ENCODE measurements around the gene PIMREG. TPM values are rescaled to one million over a fixed set of nuclear protein-coding genes. Genes with fewer than 3 reads are reported as not detected.

PIMREG gene, protein sequence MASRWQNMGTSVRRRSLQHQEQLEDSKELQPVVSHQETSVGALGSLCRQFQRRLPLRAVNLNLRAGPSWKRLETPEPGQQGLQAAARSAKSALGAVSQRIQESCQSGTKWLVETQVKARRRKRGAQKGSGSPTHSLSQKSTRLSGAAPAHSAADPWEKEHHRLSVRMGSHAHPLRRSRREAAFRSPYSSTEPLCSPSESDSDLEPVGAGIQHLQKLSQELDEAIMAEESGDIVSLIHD
- 93.6 and 115 TPM in 2 replicates for total RNA-seq (2014; rRNA removed; shearing (Covaris generic))

DNA sequence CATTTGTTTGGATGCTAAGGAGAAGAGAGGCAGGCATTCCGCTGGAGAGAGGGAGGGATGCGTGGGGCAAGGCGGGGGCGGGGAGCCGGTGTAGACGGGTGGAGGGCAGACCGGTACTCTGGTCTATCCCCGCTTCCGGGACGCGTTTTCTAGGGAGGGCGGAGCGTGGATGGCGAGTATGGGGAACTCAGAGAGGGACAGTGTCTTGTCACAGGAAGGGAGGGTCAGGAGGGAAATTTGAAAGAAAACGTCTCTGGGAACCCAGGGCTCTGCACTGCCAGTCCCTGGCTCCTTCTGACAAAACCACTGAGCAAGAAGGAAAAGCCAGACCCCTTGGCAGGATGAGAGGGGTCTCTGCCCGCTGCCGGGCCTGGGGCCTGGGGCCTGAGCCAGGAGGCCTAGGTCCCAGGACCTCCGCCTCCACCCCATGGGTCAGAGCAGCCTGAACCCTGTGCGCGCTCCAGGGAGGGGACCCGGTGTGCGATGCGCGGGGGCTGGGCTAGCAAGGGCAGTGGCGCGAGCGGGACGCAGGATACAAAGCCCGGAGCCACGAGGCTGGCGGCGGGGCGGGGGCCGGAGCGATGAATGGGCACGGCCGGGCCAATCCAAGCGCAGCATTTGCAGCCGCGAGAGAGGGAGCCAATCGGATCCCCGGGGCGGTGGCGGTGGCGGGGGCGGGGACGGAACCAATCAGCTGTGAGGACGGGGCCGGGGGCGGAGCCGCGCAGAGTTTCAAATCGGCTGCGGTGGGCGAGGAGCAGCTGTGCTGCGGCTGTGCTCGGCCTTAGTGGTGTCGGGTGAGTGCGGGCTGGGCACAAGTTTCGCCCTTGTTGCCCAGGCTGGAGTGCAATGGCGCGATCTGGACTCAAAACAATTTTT, at the start of gene PIMREG:
Gene PIMREG, plus strand, starts transcription at position 764 of the 879 bp plus-strand sequence. CDS start 656 bp downstream, outside the sequence.
- H3K27me3 ChIP-seq (ENCODE audit: control insufficient read depth, insufficient read depth, low read length) = no peaks in the 10 kb centered on the region
- DNase-seq = peak; percentile 99
- peak within 1 kb of the TSS; percentile 79 for H3K4me3 ChIP-seq (ENCODE audit: insufficient read depth, low read depth, low read length)
- H3K36me3 ChIP-seq (replicated peaks; ENCODE audit: control insufficient read depth, insufficient read depth, low read length) = peaks cover 21% of the 10 kb centered on the region

DNA sequence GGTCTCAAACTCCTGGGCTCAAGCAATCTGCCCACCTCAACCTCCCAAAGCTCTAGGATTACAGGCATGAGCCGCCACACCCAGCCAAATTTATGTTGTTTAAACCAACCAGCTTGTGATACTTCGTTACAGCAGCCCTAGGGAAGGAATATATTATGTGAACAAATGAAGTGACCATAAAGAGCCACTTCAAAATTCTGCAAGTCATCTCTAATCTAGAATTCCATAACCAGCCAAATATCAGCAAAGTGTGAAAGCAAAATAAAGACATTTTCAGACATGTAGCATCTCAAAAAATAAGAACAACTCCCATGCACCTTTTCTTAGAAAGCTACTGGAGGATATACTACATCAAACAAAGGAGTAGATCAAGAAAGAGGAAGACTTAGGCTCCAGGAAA, 45.3 kb upstream of the PIMREG start:
- Histone ChIP-seq H3K27me3 (ENCODE audit: control insufficient read depth, insufficient read depth, low read length) (no peaks in the 10 kb centered on the region), H3K4me3 (ENCODE audit: insufficient read depth, low read depth, low read length) (no peak overlapping the region), H3K36me3 (replicated peaks; ENCODE audit: control insufficient read depth, insufficient read depth, low read length) (no peaks in the 10 kb centered on the region)
- DNase-seq = no peak

DNA sequence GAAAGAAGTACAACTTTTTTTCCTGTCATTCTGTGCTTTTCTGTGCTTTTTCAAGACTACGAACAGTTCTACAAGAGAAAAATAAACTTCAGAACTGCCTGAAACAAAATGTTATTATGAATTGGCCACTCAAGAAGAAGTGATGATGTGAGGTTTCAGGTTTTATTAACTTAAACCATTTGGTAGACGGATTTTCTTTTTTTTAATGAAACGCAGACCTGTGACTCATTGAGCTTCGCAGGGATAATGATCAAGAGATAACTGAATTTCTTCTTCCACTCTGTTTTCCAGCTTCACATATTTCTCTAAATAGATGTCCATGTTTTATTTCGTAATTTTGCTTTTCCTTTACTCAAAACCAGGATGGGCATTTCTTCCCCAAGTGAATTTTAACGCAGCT, 42.0 kb upstream of the PIMREG start:
- DNase-seq = no peak
- no peak overlapping the region for H3K4me3 ChIP-seq (ENCODE audit: insufficient read depth, low read depth, low read length)
- no peaks in the 10 kb centered on the region for H3K36me3 ChIP-seq (replicated peaks; ENCODE audit: control insufficient read depth, insufficient read depth, low read length)
- no peaks in the 10 kb centered on the region for H3K27me3 ChIP-seq (ENCODE audit: control insufficient read depth, insufficient read depth, low read length)

DNA sequence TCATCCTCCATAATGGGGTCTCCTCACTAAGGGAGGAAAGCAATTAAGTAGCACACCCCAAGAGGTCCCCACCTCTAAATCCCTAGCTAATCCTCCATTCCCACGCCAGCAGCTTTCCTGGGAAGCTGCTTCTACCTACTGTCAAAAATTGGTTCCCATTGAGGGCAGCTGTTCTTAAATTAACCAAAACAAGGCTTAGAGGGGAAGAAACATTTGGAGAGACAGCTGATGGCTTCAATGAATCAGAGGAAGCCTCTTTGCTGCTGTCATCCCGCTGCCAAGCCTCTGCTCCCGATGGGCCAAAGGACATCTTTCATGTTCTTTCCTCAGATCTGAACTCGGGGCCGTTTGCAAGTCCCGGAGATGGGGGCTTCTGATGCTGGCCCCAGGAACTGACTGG, 36.0 kb upstream of the PIMREG start:
- Histone ChIP-seq H3K36me3 (replicated peaks; ENCODE audit: control insufficient read depth, insufficient read depth, low read length) (no peaks in the 10 kb centered on the region), H3K27me3 (ENCODE audit: control insufficient read depth, insufficient read depth, low read length) (no peaks in the 10 kb centered on the region), H3K4me3 (ENCODE audit: insufficient read depth, low read depth, low read length) (no peak overlapping the region)
- DNase-seq = no peak

DNA sequence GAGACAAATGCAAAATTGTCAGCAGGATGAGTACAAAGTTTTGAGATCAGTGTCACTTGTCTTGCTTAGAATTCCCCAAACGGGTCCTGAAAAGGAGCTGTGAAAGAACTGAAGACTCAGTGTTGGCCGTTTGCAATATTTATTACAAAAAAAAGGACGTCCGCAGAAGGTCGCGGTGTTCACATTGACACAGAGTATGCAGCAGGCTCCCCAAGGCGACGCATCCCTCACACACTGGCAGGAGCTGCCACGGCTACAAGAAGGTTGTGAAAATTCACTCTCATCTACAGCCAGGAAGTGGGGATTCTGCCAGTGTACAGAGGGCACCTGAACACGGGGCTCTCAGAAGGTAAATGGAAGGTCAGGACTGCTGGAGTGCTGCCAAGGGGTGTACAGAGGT, 35.5 kb upstream of the PIMREG start:
- no peak for DNase-seq
- Histone ChIP-seq H3K4me3 (ENCODE audit: insufficient read depth, low read depth, low read length) (no peak overlapping the region), H3K36me3 (replicated peaks; ENCODE audit: control insufficient read depth, insufficient read depth, low read length) (no peaks in the 10 kb centered on the region), H3K27me3 (ENCODE audit: control insufficient read depth, insufficient read depth, low read length) (no peaks in the 10 kb centered on the region)

DNA sequence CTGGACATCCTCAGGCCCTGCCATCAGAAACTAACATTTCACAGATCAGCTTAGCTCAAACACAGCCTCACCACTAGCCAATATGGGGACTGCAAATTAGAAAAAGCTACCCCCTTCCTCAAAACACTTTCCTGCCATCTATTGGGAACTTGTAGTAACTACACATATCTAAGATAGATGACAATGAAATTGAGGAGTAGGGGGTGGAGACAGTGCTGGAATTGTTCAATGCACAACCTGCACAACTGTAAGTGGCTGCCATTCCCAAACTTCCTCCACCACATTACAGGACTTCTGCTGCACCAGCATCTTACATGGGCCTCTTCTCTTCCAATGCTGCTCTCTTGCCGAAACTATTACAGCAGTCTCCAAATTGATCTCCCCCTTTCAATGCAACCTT, 31.2 kb upstream of the PIMREG start:
- Histone ChIP-seq H3K4me3 (ENCODE audit: insufficient read depth, low read depth, low read length) (no peak overlapping the region), H3K36me3 (replicated peaks; ENCODE audit: control insufficient read depth, insufficient read depth, low read length) (no peaks in the 10 kb centered on the region), H3K27me3 (ENCODE audit: control insufficient read depth, insufficient read depth, low read length) (no peaks in the 10 kb centered on the region)
- DNase-seq = peak; percentile 86

DNA sequence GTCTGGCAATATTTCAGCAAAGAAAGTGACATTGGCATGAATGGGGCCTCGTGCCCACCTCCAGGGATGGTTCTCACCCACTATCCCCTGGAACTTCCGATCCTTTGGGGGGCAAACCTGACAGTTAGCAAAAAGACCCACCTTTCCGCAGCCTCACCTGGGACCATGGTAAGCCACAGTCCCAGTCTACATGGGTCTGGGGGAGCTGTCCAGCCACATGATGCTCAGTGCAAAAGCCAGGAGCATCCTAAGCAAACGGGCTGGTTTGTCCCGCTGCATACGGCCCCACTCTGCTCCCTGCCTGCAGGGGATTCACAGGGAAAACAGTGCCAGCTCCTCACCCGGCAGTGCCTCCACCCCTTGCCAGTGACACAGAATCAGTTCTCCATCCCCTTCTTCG, 28.6 kb upstream of the PIMREG start:
- H3K27me3 ChIP-seq (ENCODE audit: control insufficient read depth, insufficient read depth, low read length) = no peaks in the 10 kb centered on the region
- no peaks in the 10 kb centered on the region for H3K36me3 ChIP-seq (replicated peaks; ENCODE audit: control insufficient read depth, insufficient read depth, low read length)
- DNase-seq = peak; percentile 26
- no peak overlapping the region for H3K4me3 ChIP-seq (ENCODE audit: insufficient read depth, low read depth, low read length)

DNA sequence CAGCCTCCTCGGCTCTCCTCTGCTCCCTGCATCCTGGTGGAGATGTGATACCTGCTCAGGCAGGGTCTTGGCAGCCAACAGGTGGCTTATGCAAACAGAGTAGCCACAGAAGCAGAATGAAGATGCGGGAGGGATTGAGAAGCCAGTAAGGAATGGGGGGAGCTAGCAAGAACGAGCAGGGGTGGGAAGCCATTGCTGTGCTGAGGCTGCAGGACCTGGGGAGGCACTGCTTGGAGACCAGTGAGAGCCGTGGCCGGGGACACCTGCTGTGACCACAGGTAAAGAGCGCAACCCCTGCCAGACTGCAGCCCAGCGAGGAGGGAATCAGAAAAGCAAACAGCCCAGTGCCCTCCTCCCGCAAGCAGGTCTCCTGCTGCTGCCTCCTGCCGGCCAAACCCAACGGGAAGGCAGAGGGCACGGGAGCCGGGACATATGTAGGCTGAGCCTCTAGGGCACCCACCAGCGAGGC, 24.0 kb upstream of the PIMREG start:
- DNase-seq = peak; percentile 81
- Histone ChIP-seq H3K4me3 (ENCODE audit: insufficient read depth, low read depth, low read length) (no peak overlapping the region), H3K27me3 (ENCODE audit: control insufficient read depth, insufficient read depth, low read length) (no peaks in the 10 kb centered on the region), H3K36me3 (replicated peaks; ENCODE audit: control insufficient read depth, insufficient read depth, low read length) (no peaks in the 10 kb centered on the region)

DNA sequence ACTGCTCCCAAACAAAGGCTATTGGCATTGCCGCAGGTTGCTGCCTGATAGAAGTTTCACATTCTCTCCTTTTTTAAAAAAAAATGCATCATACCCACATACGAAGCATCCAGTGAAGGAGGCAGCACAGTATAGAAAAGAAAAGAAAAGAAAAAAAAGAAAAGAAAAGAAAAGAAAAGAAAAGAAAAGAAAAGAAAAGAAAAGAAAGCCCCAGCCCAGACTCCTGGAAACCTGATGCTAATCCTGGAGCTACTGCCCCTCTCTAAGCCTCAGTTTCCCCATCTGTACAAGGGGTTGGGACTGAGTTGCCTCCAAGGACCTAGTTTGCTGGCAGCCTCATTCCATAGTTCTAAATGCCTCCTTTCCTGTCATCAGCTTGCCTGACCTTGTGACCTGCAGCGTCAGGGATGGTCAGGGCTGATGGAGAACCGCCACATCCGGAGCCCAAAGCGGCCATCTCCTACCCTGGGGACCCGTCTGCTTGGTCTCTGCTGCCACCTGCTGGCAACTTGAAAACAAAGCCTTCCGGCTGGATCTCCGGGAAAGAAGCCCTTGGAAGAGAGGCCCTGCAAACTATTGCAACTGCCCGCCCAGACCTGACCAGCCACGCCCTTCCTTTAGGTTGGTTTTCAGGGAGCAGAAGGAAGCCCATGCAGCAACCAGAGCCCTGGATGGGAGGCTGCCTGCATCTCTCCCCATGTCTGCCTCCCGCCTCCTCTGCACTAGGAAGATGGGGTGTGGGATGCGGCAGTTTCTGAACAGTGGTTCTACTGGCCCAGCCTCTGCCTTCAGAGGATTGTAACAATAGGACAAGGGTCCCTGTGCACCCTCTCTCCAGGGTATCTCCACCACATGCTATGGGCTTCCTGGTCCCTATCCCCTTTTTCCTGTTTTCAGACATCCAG, 22.3 kb upstream of the PIMREG start:
- H3K4me3 ChIP-seq (ENCODE audit: insufficient read depth, low read depth, low read length) = no peak overlapping the region
- peak; percentile 93 for DNase-seq
- H3K27me3 ChIP-seq (ENCODE audit: control insufficient read depth, insufficient read depth, low read length) = no peaks in the 10 kb centered on the region
- no peaks in the 10 kb centered on the region for H3K36me3 ChIP-seq (replicated peaks; ENCODE audit: control insufficient read depth, insufficient read depth, low read length)

DNA sequence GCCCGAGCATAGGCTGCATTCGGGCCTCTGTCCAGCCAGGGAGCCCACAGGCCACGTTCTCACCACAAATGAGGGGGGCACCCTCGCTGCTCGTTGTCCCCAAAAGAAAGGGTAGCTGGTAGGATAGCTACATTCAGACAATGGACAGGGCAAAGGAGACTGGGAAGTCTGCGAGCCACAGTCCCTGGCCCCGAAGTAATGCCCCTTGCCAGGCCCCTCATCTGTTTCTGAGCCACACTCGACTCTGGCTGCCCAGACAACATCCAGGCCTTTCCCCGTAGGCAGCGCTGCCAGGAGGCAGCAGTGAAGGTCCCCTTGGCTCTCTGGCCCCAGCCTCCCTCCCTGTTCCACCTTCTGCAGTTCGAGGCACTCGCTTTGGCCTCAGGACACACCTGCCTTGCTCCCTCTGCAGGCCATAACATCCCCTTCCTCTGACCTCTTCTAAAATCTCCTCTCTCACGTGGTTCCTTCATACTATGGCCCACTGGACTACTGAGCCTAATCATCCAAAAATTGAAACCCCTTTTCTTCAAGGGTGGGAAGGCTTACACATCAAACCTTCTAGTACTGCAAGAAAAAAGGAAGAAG, 21.5 kb upstream of the PIMREG start:
- H3K4me3 ChIP-seq (ENCODE audit: insufficient read depth, low read depth, low read length) = no peak overlapping the region
- no peaks in the 10 kb centered on the region for H3K36me3 ChIP-seq (replicated peaks; ENCODE audit: control insufficient read depth, insufficient read depth, low read length)
- peak; percentile 71 for DNase-seq
- H3K27me3 ChIP-seq (ENCODE audit: control insufficient read depth, insufficient read depth, low read length) = no peaks in the 10 kb centered on the region

DNA sequence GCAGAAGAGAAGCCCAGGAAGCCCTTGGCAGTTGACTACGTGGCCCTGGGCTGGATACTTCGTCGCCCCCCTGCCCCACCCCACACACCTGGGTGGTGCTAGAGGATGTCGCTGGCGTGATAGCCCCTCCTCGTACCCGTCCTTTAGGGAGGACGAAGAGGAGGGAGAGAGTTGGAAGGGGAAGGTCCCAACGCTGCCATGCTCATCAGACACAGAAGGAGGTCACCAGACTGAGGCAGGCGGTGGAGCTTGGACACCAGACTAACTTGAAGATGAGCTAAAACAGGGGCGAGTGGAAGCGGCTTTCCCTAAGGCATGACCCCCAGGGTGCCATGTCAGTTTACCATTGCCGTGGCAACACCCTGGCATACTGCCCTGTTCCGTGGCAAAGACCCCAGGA, 20.3 kb upstream of the PIMREG start:
- no peak overlapping the region for H3K4me3 ChIP-seq (ENCODE audit: insufficient read depth, low read depth, low read length)
- no peaks in the 10 kb centered on the region for H3K27me3 ChIP-seq (ENCODE audit: control insufficient read depth, insufficient read depth, low read length)
- no peaks in the 10 kb centered on the region for H3K36me3 ChIP-seq (replicated peaks; ENCODE audit: control insufficient read depth, insufficient read depth, low read length)
- peak; percentile 20 for DNase-seq

DNA sequence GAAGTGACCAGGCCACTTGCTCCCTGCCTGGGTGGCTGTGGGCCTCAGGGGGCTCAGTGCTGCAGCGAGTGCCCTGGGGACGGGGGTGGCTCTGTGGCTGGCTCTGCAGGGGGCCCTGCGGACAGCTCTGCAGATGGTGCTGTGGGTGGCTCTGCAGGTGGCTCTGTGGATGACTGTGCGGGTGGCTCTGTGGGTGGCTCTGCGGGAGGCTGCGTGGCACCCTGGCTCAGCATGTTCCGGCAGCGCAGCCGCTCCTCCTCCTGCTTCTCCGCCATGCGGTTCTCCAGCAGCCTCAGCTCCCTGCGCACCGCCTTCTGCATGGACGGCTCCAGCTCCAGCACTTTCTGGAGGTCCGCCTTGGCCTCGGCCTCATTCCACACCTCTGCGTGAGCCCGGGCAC, 18.8 kb upstream of the PIMREG start:
- H3K27me3 ChIP-seq (ENCODE audit: control insufficient read depth, insufficient read depth, low read length) = no peaks in the 10 kb centered on the region
- DNase-seq = peak; percentile 43
- H3K36me3 ChIP-seq (replicated peaks; ENCODE audit: control insufficient read depth, insufficient read depth, low read length) = no peaks in the 10 kb centered on the region
- no peak overlapping the region for H3K4me3 ChIP-seq (ENCODE audit: insufficient read depth, low read depth, low read length)

DNA sequence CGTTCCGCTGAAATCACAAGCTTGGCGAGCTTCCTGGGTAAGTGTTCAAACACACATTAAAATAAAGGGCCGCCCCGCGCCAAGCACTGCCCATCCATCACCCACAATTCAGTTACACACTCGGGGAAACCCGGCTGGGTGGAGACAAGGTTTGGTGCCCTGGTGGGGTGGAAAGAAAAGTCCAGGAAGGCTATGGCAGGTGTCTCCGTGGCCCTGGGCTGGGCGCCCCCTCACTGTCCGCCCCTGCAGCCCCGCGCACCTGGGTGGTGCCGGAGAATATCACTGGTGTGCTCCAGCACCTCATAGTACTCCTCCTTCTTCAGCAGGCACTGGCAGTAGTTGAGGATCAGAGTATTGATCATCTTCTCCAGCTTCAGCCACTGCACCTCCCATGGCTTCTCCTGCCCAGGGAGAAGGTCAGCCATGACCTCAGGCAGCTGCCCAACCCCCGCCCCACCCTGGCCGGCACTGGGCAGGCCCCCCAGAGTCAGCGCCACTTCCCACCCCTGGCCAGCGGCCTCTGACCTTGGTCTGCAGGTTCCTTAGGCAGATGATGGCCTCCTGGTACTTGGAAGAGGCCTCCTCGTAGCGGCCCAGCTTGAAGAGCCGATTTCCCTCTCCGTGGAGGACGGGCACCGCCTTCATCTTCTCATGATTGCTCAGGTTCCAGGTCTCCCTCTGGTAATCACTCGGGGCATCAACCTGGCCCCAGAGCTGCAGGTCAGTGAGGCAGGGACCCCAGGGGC, 17.7 kb upstream of the PIMREG start:
- no peaks in the 10 kb centered on the region for H3K27me3 ChIP-seq (ENCODE audit: control insufficient read depth, insufficient read depth, low read length)
- no peak for DNase-seq
- H3K4me3 ChIP-seq (ENCODE audit: insufficient read depth, low read depth, low read length) = no peak overlapping the region
- H3K36me3 ChIP-seq (replicated peaks; ENCODE audit: control insufficient read depth, insufficient read depth, low read length) = no peaks in the 10 kb centered on the region

Measured in H7 (cell line).